Activated CD8-positive, alpha-beta T cell treated with anti-CD3 and anti-CD28 coated beads, Interleukin-2, amount 10 ng/mL, durations not matched to agents 7 days and 5 days (primary cell): ENCODE data around the gene DSEL. TPM values are rescaled to one million over a fixed set of nuclear protein-coding genes. Genes with fewer than 3 reads are reported as not detected.
A peak's percentile ranks its signal among the peaks of the same experiment; 100 is the strongest.

Experiments
- ATAC-seq: fragments of 150-1000 bp; cut with Tn5 transposase; one replicate; pipeline ENCODE4 v1.10.0; 2021; ENCODE audit warnings: moderate library complexity
- CTCF ChIA-PET: fragments of 350-600 bp; sonication (Branson Sonifier 250); formaldehyde crosslinking; loops from one replicate; lab custom pipeline; 2021; ENCODE audit warnings: antibody characterized with exemption; lab: Charles Lee
- POLR2A ChIA-PET: fragments of 350-600 bp; sonication (Branson Sonifier 250); formaldehyde crosslinking; loops from one replicate; lab custom pipeline; 2021; ENCODE audit warnings: antibody characterized with exemption; lab: Charles Lee
- DNase-seq: peaks from one replicate; pipeline ENCODE4 v3.0.0-alpha.2; 2020
- H3K27ac Mint-ChIP-seq: one replicate; pipeline ENCODE4 v1.8.0; 2021; ENCODE audit warnings: mild to moderate bottlenecking, mixed read lengths
- H3K27me3 Mint-ChIP-seq: one replicate; pipeline ENCODE4 v1.8.0; 2021; ENCODE audit warnings: low read depth, mixed read lengths
- H3K36me3 Mint-ChIP-seq: one replicate; pipeline ENCODE4 v1.8.0; 2021; ENCODE audit warnings: low read depth, mixed read lengths
- H3K4me1 Mint-ChIP-seq: one replicate; pipeline ENCODE4 v1.8.0; 2021; ENCODE audit warnings: low read depth, mixed read lengths
- H3K4me3 Mint-ChIP-seq: one replicate; pipeline ENCODE4 v1.8.0; 2021; ENCODE audit warnings: mild to moderate bottlenecking, mixed read lengths
- H3K9me3 Mint-ChIP-seq: one replicate; pipeline ENCODE4 v1.8.0; 2022; ENCODE audit warnings: mixed read lengths; ENCODE audit not compliant: insufficient read depth
- total RNA-seq, 2 experiments: library from RNA; stranded (reverse); gene quantifications; one replicate each; pipeline ENCODE4 v1.2.3, GENCODE V29; 2021

The DSEL gene
- total RNA-seq, 2 experiments from 2014 or later, result 0.05 to 0.08 TPM

DNA sequence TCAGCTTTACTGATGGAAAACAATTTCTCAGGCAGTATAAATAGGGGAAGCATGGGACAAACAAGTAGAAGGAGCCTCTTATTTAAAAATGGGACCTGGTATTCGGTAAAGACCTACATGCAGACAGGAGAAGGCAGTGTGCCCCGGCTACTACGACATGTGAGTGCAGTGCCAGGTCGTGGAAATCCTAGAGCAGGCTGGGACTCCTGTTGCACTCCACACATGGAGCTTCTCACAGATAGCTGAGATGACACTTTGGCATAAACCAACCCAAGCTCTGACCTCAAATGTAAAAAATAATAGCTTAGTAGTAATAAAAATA is 885 bp upstream of the DSEL start:
- Mint-ChIP-seq H3K4me3 (peak overlapping the region; percentile 93), H3K9me3 (no peaks in the 10 kb centered on the region), H3K36me3 (no peaks in the 10 kb centered on the region), H3K4me1 (peaks cover 20% of the 10 kb centered on the region), H3K27me3 (peaks cover 33% of the 10 kb centered on the region), H3K27ac (no peak overlapping the region)
- POLR2A ChIA-PET, result interaction anchor here (0.6 kb wide), 1 partner anchor 56 kb away, joined by 3 read pairs; no protein-coding TSS in a partner anchor
- CTCF ChIA-PET, result interaction anchor here (1.2 kb wide), 1 partner anchor 16 kb away, joined by 3 read pairs; no protein-coding TSS in a partner anchor
- ATAC-seq, result no peak
- DNase-seq, result no peak

- H3K27ac Mint-ChIP-seq, result no peak overlapping the region
- ATAC-seq (peak; percentile 35), DNase-seq (peak; percentile 69)
- H3K27me3 Mint-ChIP-seq, result peaks cover 31% of the 10 kb centered on the region
- no peaks in the 10 kb centered on the region for H3K9me3 Mint-ChIP-seq
- ChIA-PET POLR2A (no interaction called here), CTCF (interaction anchor here (0.7 to 1.9 kb wide), 7 partner anchors 11 to 1153 kb away, joined by 3 to 9 read pairs (median 3); no protein-coding TSS in a partner anchor)
- H3K4me1 Mint-ChIP-seq, result peaks cover 20% of the 10 kb centered on the region
- H3K36me3 Mint-ChIP-seq, result no peaks in the 10 kb centered on the region
- H3K4me3 Mint-ChIP-seq, result peak overlapping the region; percentile 76
Observed at GRCh38 chr18:67515942-67516538, 480 bp downstream of the DSEL start.

DNA sequence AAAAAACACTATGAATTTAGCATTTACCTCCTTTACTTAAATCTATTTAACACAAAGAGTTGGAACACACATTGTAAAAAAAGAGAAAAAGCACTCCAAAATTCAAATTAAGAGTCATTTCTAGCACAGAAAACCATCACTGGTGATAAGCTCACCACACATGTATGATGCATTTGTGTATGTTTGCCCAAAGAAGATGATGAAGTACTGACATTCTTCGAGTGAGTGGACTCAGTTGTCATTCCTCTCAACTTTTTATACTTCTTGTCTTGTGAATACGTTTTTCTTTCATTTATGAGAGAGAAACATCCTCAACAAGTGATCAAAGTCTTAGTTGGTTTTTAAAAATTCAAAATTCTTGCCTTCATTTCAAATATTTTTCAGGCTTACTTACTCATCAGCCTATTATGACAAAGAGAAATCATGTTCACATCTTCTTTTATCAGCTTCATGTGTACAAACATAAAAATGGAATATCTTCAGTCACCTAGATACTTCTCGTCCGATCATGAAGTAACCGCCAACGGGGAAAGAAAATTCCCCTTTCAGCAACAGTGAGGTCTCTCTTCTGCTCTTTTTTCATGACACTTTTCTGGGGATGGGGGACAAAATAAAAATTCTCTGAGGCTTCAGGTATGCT is 1.5 kb downstream of the DSEL start:
- peaks cover 20% of the 10 kb centered on the region for H3K4me1 Mint-ChIP-seq
- H3K27me3 Mint-ChIP-seq, result peaks cover 31% of the 10 kb centered on the region
- ChIA-PET POLR2A (no interaction called here), CTCF (interaction anchor here (0.9 to 1.9 kb wide), 3 partner anchors 12 to 1145 kb away, joined by 3 to 9 read pairs (median 3); no protein-coding TSS in a partner anchor)
- DNase-seq (no peak), ATAC-seq (no peak)
- no peaks in the 10 kb centered on the region for H3K36me3 Mint-ChIP-seq
- peak overlapping the region; percentile 76 for H3K4me3 Mint-ChIP-seq
- no peaks in the 10 kb centered on the region for H3K9me3 Mint-ChIP-seq
- H3K27ac Mint-ChIP-seq, result no peak overlapping the region

GRCh38 chr18:67514465-67514864 is 2.1 kb downstream of the DSEL start:
- POLR2A ChIA-PET, result no interaction called here
- no peak for DNase-seq
- H3K27ac Mint-ChIP-seq, result no peak overlapping the region
- peaks cover 20% of the 10 kb centered on the region for H3K4me1 Mint-ChIP-seq
- H3K27me3 Mint-ChIP-seq, result peaks cover 27% of the 10 kb centered on the region
- CTCF ChIA-PET, result no interaction called here
- H3K9me3 Mint-ChIP-seq, result no peaks in the 10 kb centered on the region
- no peaks in the 10 kb centered on the region for H3K36me3 Mint-ChIP-seq
- ATAC-seq, result no peak
- no peak overlapping the region for H3K4me3 Mint-ChIP-seq

DNA sequence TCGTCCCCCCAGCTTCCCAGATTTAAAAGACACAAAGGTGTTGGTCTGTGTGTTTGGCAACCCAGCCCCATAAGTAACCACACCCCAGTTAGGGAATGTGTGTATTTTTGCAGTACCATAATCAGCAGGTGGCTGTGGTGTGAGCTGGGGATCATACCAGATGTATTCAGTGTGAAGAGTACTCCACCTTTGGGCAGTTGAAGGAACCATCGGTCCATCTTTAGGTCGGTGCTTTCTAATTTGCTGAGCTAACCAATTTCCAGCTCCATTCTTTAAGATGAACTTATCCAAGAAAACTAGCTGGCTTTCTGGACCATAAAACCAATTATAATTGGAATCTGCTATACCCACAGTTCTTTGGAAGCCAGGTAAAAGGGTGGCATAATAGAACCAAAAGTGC is 3.2 kb downstream of the DSEL start:
- Mint-ChIP-seq H3K4me3 (no peak overlapping the region), H3K36me3 (no peaks in the 10 kb centered on the region), H3K27me3 (peaks cover 22% of the 10 kb centered on the region), H3K9me3 (no peaks in the 10 kb centered on the region), H3K4me1 (peaks cover 20% of the 10 kb centered on the region), H3K27ac (no peak overlapping the region)
- DNase-seq (no peak), ATAC-seq (no peak)
- POLR2A ChIA-PET, result no interaction called here
- CTCF ChIA-PET, result no interaction called here

DNA sequence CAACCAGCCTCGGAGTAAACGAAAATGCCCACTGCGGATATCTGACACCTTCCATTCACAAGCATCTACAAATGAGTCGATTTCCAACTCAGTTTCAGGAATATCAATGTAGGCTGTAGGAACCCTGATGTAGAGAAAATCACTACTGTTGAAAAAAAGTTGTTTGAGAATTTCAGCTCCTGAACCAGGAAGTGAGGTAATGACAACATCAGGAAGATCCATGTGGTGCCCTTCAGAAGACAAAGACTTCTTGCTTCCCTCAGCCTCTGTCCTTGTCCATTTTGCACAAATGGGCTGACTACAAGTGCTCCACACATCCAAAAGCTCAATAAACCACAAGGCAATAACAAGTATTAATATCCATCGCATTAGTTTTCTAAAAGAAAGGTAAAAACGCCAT is 4.7 kb downstream of the DSEL start:
- ChIA-PET POLR2A (no interaction called here), CTCF (no interaction called here)
- peaks cover 11% of the 10 kb centered on the region for H3K27me3 Mint-ChIP-seq
- DNase-seq (no peak), ATAC-seq (no peak)
- H3K27ac Mint-ChIP-seq, result no peak overlapping the region
- H3K36me3 Mint-ChIP-seq, result no peaks in the 10 kb centered on the region
- H3K4me3 Mint-ChIP-seq, result no peak overlapping the region
- H3K4me1 Mint-ChIP-seq, result peaks cover 10% of the 10 kb centered on the region
- H3K9me3 Mint-ChIP-seq, result no peaks in the 10 kb centered on the region

DNA sequence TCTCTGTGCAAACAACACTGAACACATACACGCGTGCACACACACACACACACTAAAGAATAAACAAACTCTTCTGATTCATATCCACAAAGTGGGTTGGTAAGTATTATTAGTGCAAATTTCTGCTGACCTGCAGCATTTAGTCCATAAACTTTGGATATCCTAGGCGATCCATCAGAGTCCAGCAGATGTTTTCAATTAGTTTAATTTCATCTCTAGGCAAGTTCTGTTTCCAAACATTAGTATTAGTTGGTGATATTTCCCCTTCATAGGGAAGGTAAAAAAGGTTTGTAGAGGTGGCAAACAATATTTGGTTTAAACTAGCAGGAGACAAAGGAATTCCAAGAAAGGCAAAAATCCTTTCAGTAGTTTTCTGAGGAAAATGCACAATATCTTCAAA is 5.7 kb downstream of the DSEL start:
- no peak overlapping the region for H3K4me3 Mint-ChIP-seq
- CTCF ChIA-PET, result no interaction called here
- POLR2A ChIA-PET, result no interaction called here
- no peaks in the 10 kb centered on the region for H3K36me3 Mint-ChIP-seq
- DNase-seq (no peak), ATAC-seq (no peak)
- H3K4me1 Mint-ChIP-seq, result peaks cover 6% of the 10 kb centered on the region
- no peak overlapping the region for H3K27ac Mint-ChIP-seq
- H3K27me3 Mint-ChIP-seq, result peaks cover 8% of the 10 kb centered on the region
- no peaks in the 10 kb centered on the region for H3K9me3 Mint-ChIP-seq

GRCh38 chr18:67509741-67510391 is 6.7 kb downstream of the DSEL start:
- ATAC-seq (no peak), DNase-seq (no peak)
- no peak overlapping the region for H3K27ac Mint-ChIP-seq
- no peaks in the 10 kb centered on the region for H3K9me3 Mint-ChIP-seq
- H3K4me1 Mint-ChIP-seq, result no peaks in the 10 kb centered on the region
- no peak overlapping the region for H3K4me3 Mint-ChIP-seq
- ChIA-PET POLR2A (no interaction called here), CTCF (no interaction called here)
- H3K36me3 Mint-ChIP-seq, result no peaks in the 10 kb centered on the region
- no peaks in the 10 kb centered on the region for H3K27me3 Mint-ChIP-seq

DNA sequence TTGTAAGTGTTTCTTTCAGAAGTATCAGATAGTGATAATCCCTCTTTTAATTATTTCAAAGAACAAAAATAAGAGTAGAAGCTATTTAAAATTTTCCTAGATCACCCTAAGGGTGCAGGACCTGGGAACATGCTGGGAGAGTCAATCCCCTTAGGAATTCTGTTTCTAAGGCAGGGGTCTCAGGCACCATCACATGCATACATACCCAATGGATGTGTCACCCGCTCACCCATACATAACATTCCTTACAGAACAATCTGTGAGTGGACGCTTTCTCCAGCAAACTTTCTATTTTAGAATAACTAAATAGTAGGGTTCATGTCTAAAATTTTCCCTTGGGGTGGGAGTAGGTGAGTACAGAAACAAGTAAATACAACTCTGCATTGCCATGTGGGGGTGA is 8.4 kb downstream of the DSEL start:
- ChIA-PET POLR2A (no interaction called here), CTCF (no interaction called here)
- no peak overlapping the region for H3K27ac Mint-ChIP-seq
- DNase-seq (no peak), ATAC-seq (no peak)
- no peaks in the 10 kb centered on the region for H3K4me1 Mint-ChIP-seq
- H3K9me3 Mint-ChIP-seq, result no peaks in the 10 kb centered on the region
- H3K4me3 Mint-ChIP-seq, result no peak overlapping the region
- no peaks in the 10 kb centered on the region for H3K27me3 Mint-ChIP-seq
- H3K36me3 Mint-ChIP-seq, result no peaks in the 10 kb centered on the region

DNA sequence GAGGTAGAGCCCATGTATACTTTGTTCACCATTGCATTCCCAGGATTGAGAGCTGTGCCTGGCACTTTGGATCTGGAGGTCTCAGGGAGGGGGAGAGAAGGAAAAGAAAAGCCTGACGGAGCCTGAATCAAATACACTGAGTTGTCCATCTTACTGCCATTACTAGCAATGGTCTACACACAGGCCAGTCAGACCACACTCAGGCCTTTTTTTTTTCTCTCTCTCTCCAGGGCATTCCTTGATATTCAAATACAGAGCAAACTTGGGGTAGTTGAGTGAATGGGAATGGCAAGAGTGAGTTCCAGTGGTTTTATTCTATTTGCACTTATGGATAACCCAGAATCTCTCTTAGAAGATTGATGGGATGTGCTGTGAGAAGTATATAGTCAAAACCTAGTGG is 11.8 kb downstream of the DSEL start:
- Mint-ChIP-seq H3K27ac (no peak overlapping the region), H3K4me1 (no peaks in the 10 kb centered on the region), H3K9me3 (no peaks in the 10 kb centered on the region), H3K4me3 (no peak overlapping the region), H3K27me3 (no peaks in the 10 kb centered on the region), H3K36me3 (no peaks in the 10 kb centered on the region)
- ATAC-seq, result no peak
- ChIA-PET CTCF (no interaction called here), POLR2A (no interaction called here)
- no peak for DNase-seq

- DNase-seq (no peak), ATAC-seq (no peak)
- CTCF ChIA-PET, result interaction anchor here (1.2 kb wide), 1 partner anchor 9 kb away, joined by 3 read pairs; no protein-coding TSS in a partner anchor
- no peaks in the 10 kb centered on the region for H3K9me3 Mint-ChIP-seq
- H3K4me3 Mint-ChIP-seq, result no peak overlapping the region
- H3K4me1 Mint-ChIP-seq, result no peaks in the 10 kb centered on the region
- H3K27ac Mint-ChIP-seq, result no peak overlapping the region
- POLR2A ChIA-PET, result no interaction called here
- H3K36me3 Mint-ChIP-seq, result no peaks in the 10 kb centered on the region
- H3K27me3 Mint-ChIP-seq, result no peaks in the 10 kb centered on the region
Observed at GRCh38 chr18:67500522-67501205, 15.9 kb downstream of the DSEL start.

DNA sequence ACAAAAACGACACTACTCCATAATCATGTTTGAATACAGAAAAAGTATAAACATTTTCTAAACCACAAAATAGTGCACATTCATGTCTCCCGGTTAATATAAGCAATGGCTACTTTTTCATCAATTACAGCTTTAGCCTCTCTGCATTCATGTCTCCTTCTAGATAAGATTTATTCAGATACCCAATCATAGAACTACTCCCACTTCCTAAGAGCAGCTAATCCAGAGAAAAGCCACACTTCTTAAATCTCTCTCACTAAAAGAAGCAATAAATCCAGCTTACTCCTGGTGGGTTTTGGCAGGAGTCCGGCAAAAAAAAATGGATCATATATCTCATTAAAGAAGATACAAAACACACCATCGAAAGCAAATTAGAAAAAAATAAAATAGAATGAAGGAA is 20.1 kb downstream of the DSEL start:
- no peaks in the 10 kb centered on the region for H3K4me1 Mint-ChIP-seq
- no peak for ATAC-seq

More for the DNA sequence above, 20.1 kb downstream of the DSEL start:
- no peak for DNase-seq
- Mint-ChIP-seq H3K4me3 (no peak overlapping the region), H3K27me3 (no peaks in the 10 kb centered on the region), H3K27ac (no peak overlapping the region), H3K36me3 (no peaks in the 10 kb centered on the region), H3K9me3 (no peaks in the 10 kb centered on the region)
- ChIA-PET CTCF (no interaction called here), POLR2A (no interaction called here)
